HEK293 (cell line): ENCODE results near the gene CHRNA9.

Experiments used
- CTCF ChIA-PET: fragments of 350-600 bp; formaldehyde crosslinking; extraction: SDS; loops from one replicate; lab custom pipeline; 2021; ENCODE audit warnings: antibody characterized with exemption; lab: Yijun Ruan, JAX
- POLR2A ChIA-PET: fragments of 300-600 bp; formaldehyde crosslinking; extraction: SDS; loops from one replicate; lab custom pipeline; 2020; ENCODE audit warnings: antibody characterized with exemption, inconsistent platforms; lab: Yijun Ruan, JAX
- H3K27ac ChIP-seq: fragments of 200-500 bp; sonication (Bioruptor generic); 2 replicates; pipeline ENCODE4 v1.5.1; 2014; ENCODE audit warnings: low read depth, low read length, control low read depth, inconsistent platforms; ENCODE audit errors: extremely low read depth
- H3K36me3 ChIP-seq, 2 experiments: fragments of 200-500 bp in 1 of 2; sonication (Bioruptor generic) in 1 of 2; 1 replicate in 1 of 2; 2 replicates in 1 of 2; pipeline ENCODE4 v1.5.1; 2014 to 2017; ENCODE audit warnings: inconsistent platforms in 2 of 2, low read length in 2 of 2; ENCODE audit not compliant: control insufficient read depth in 2 of 2, insufficient read depth in 1 of 2
- H3K4me1 ChIP-seq: fragments of 200-500 bp; sonication (Bioruptor generic); 2 replicates; pipeline ENCODE4 v1.5.1; 2014; ENCODE audit warnings: mild to moderate bottlenecking, low read length, inconsistent platforms; ENCODE audit not compliant: control insufficient read depth, insufficient read depth
- H3K4me3 ChIP-seq: 2 replicates; pipeline ENCODE4 v1.5.1; 2011; ENCODE audit warnings: low read depth, mild to moderate bottlenecking, control low read depth, low read length, moderate library complexity
- H3K9me3 ChIP-seq: fragments of 200-500 bp; sonication (Bioruptor generic); 2 replicates; pipeline ENCODE4 v1.5.1; 2014; ENCODE audit warnings: low read depth, low read length, inconsistent platforms; ENCODE audit not compliant: control insufficient read depth, insufficient read depth
- BCL11A ChIP-seq: fragments of 450-650 bp; formaldehyde crosslinking; IDR thresholded peaks from 2 replicates; pipeline ENCODE4 v1.5.1; 2016; ENCODE audit warnings: low read depth, missing biosample characterization, missing genetic modification characterization
- FEZF1 ChIP-seq: fragments of 450-650 bp; formaldehyde crosslinking; IDR thresholded peaks from 2 replicates; pipeline ENCODE4 v1.5.1; 2016; ENCODE audit warnings: missing biosample characterization, missing genetic modification characterization
- HOXC10 ChIP-seq: sonication (generic); formaldehyde crosslinking; IDR thresholded peaks from 2 replicates; pipeline ENCODE4 v1.8.1; 2023; ENCODE audit warnings: mild to moderate bottlenecking, missing genetic modification reagents
- PATZ1 ChIP-seq: fragments of 450-650 bp; formaldehyde crosslinking; IDR thresholded peaks from 2 replicates; pipeline ENCODE4 v1.5.1; 2016; ENCODE audit warnings: missing biosample characterization, missing genetic modification characterization
- SETDB1 ChIP-seq: IDR thresholded peaks from one replicate; pipeline ENCODE4 v1.6.1; 2017; ENCODE audit warnings: mild to moderate bottlenecking, low read length, moderate library complexity, mixed read lengths; ENCODE audit not compliant: insufficient read length
- ZNF121 ChIP-seq: fragments of 450-650 bp; formaldehyde crosslinking; IDR thresholded peaks from 2 replicates; pipeline ENCODE4 v1.5.1; 2016; ENCODE audit warnings: missing biosample characterization, missing genetic modification characterization
- ZNF248 ChIP-seq: fragments of 450-650 bp; formaldehyde crosslinking; IDR thresholded peaks from 2 replicates; pipeline ENCODE4 v1.5.1; 2017; ENCODE audit warnings: missing biosample characterization, missing genetic modification characterization
- ZNF274 ChIP-seq, 2 experiments: fragments of 200-500 bp in 1 of 2; fragments of 450-650 bp in 1 of 2; sonication (Bioruptor generic) in 1 of 2; formaldehyde crosslinking in 1 of 2; IDR thresholded peaks; 2 replicates each; pipeline versions ENCODE4 v1.5.1 to v1.6.1; 2014 to 2016; ENCODE audit warnings: borderline replicate concordance in 1 of 2, inconsistent platforms in 1 of 2, low read length in 1 of 2, missing biosample characterization in 1 of 2, missing genetic modification characterization in 1 of 2
- ZNF398 ChIP-seq: fragments of 450-650 bp; formaldehyde crosslinking; IDR thresholded peaks from 2 replicates; pipeline ENCODE4 v1.5.1; 2017; ENCODE audit warnings: missing biosample characterization, missing genetic modification characterization
- ZNF433 ChIP-seq: fragments of 450-650 bp; formaldehyde crosslinking; IDR thresholded peaks from 2 replicates; pipeline ENCODE4 v1.5.1; 2016; ENCODE audit warnings: missing biosample characterization, missing genetic modification characterization, low read depth
- ZNF449 ChIP-seq: fragments of 450-650 bp; formaldehyde crosslinking; IDR thresholded peaks from 2 replicates; pipeline ENCODE4 v1.5.1; 2017; ENCODE audit warnings: missing biosample characterization, mild to moderate bottlenecking, missing genetic modification characterization, moderate library complexity
- ZNF48 ChIP-seq: fragments of 450-650 bp; formaldehyde crosslinking; IDR thresholded peaks from 2 replicates; pipeline ENCODE4 v1.5.1; 2016; ENCODE audit warnings: missing biosample characterization, missing genetic modification characterization
- ZNF510 ChIP-seq: fragments of 450-650 bp; formaldehyde crosslinking; IDR thresholded peaks from 2 replicates; pipeline ENCODE4 v1.5.1; 2018; ENCODE audit warnings: mild to moderate bottlenecking, missing genetic modification characterization, missing biosample characterization; ENCODE audit not compliant: insufficient replicate concordance
- ZNF514 ChIP-seq: fragments of 450-650 bp; formaldehyde crosslinking; IDR thresholded peaks from 2 replicates; pipeline ENCODE4 v1.5.1; 2016; ENCODE audit warnings: missing biosample characterization, missing genetic modification characterization
- ZNF558 ChIP-seq: fragments of 450-650 bp; formaldehyde crosslinking; IDR thresholded peaks from 2 replicates; pipeline ENCODE4 v1.5.1; 2016; ENCODE audit warnings: missing biosample characterization, missing genetic modification characterization
- ZNF645 ChIP-seq: fragments of 450-650 bp; formaldehyde crosslinking; IDR thresholded peaks from 2 replicates; pipeline ENCODE4; 2016; ENCODE audit warnings: missing biosample characterization, missing genetic modification characterization
- ZNF654 ChIP-seq: fragments of 450-650 bp; formaldehyde crosslinking; IDR thresholded peaks from 2 replicates; pipeline ENCODE4 v1.5.1; 2016; ENCODE audit warnings: low read depth, missing biosample characterization, missing genetic modification characterization
- ZNF701 ChIP-seq: fragments of 450-650 bp; formaldehyde crosslinking; IDR thresholded peaks from 2 replicates; pipeline ENCODE4 v1.5.1; 2016; ENCODE audit warnings: missing biosample characterization, missing genetic modification characterization
- ZNF704 ChIP-seq: fragments of 450-650 bp; formaldehyde crosslinking; IDR thresholded peaks from 2 replicates; pipeline ENCODE4 v1.5.1; 2016; ENCODE audit warnings: missing biosample characterization, missing genetic modification characterization
- ZNF707 ChIP-seq: fragments of 450-650 bp; formaldehyde crosslinking; IDR thresholded peaks from 2 replicates; pipeline ENCODE4 v1.5.1; 2016; ENCODE audit warnings: missing biosample characterization, missing genetic modification characterization
- ZNF776 ChIP-seq: fragments of 450-650 bp; formaldehyde crosslinking; IDR thresholded peaks from 2 replicates; pipeline ENCODE4 v1.5.0; 2017; ENCODE audit warnings: missing biosample characterization, missing genetic modification characterization, borderline replicate concordance
- ZSCAN30 ChIP-seq: fragments of 450-650 bp; IDR thresholded peaks from 2 replicates; pipeline ENCODE4 v1.5.1; 2018; ENCODE audit warnings: missing biosample characterization, mild to moderate bottlenecking, missing genetic modification characterization, moderate library complexity
- TF ChIP-seq, protein P1 (sequence below): fragments of 450-650 bp; formaldehyde crosslinking; IDR thresholded peaks from 2 replicates; pipeline ENCODE4 v1.5.1; 2016; ENCODE audit warnings: missing biosample characterization, missing genetic modification characterization

The CHRNA9 gene

GRCh38 chr4:40355131-40355530, 20.0 kb downstream of the CHRNA9 start:
- ChIA-PET CTCF (no interaction called here), POLR2A (no interaction called here)
- no peak for TF ChIP-seq ZNF48 (tag by site-specific recombination)
- TF ChIP-seq ZNF433 (tag by site-specific recombination) = no peak
- no peak for TF ChIP-seq ZNF645 (tag by site-specific recombination)

DNA sequence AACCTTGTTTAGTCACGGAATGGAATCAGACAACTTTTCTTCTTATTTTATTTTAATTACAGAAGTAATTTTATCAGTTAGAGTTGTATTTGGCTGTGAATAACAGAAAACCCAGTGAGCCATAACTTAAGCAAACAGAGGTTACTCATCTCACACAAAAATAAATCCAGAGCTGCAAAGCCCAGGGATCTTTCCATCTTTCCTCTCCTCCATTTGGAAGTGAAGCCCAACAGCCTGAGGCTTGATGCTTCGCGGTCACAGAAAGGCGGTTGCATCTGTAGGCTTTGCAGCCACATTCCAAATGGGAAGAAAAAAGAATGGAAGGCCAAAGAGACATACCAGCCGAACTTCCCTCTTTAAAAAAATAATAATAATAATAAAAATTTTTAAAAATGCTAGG, 22.6 kb downstream of the CHRNA9 start:
- TF ChIP-seq ZNF701 (no peak), ZNF654 (tag by site-specific recombination) (no peak), ZNF449 (tag by site-specific recombination) (peak; percentile 73; the same call in 1 of the 2 replicates), BCL11A (tag by site-specific recombination) (no peak)
- TF ChIP-seq, protein P1, sequence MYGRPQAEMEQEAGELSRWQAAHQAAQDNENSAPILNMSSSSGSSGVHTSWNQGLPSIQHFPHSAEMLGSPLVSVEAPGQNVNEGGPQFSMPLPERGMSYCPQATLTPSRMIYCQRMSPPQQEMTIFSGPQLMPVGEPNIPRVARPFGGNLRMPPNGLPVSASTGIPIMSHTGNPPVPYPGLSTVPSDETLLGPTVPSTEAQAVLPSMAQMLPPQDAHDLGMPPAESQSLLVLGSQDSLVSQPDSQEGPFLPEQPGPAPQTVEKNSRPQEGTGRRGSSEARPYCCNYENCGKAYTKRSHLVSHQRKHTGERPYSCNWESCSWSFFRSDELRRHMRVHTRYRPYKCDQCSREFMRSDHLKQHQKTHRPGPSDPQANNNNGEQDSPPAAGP = no peak
- Histone ChIP-seq H3K4me3 (no peak overlapping the region), H3K27ac (no peak overlapping the region), H3K9me3 (no peaks in the 10 kb centered on the region), H3K4me1 (no peaks in the 10 kb centered on the region), H3K36me3 (no peaks in the 10 kb centered on the region)
- ChIA-PET CTCF (interaction anchor here (0.6 kb wide), 1 partner anchor 130 kb away, joined by 3 read pairs; no protein-coding TSS in a partner anchor), POLR2A (no interaction called here)

More at GRCh38 chr4:40355131-40355530, 20.0 kb downstream of the CHRNA9 start:
- no peaks in the 10 kb centered on the region for H3K4me1 ChIP-seq
- H3K27ac ChIP-seq = no peak overlapping the region
- no peaks in the 10 kb centered on the region for H3K9me3 ChIP-seq
- H3K4me3 ChIP-seq = no peak overlapping the region
- H3K36me3 ChIP-seq = no peaks in the 10 kb centered on the region

DNA sequence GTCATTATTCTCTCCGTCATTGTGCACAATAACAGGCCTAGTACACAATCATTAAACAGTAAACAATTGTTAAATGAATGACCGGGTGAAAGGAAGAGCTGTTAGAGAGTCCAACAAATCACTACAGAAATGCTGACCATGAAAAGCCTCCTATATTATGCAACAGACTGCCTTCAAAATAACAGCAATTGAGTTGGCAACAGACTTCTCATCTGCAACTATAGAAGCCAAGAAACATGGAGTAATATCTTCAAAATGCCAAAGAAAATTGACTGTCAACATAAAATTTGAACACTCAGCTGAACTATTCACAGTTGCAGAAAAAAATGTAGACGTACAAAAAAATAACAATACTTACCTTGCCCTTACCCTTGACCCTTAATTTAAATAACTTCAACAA, 26.2 kb downstream of the CHRNA9 start:
- Histone ChIP-seq H3K4me3 (no peak overlapping the region), H3K9me3 (no peaks in the 10 kb centered on the region), H3K27ac (no peak overlapping the region), H3K4me1 (no peaks in the 10 kb centered on the region), H3K36me3 (no peaks in the 10 kb centered on the region)
- ChIA-PET CTCF (interaction anchor here (0.5 kb wide), 1 partner anchor 10 kb away, joined by 4 read pairs; no protein-coding TSS in a partner anchor), POLR2A (no interaction called here)
- TF ChIP-seq ZSCAN30 (no peak), PATZ1 (tag by site-specific recombination) (no peak), SETDB1 (no peak), ZNF514 (tag by site-specific recombination) (no peak), ZNF558 (tag by site-specific recombination) (no peak), ZNF274 (IDR thresholded peaks at IDR 0.05; ENCODE audit: low read length) (no peak), ZNF274 (tag by site-specific recombination; IDR thresholded peaks at IDR 0.05; ENCODE audit: borderline replicate concordance) (no peak), FEZF1 (no peak), ZNF48 (tag by site-specific recombination) (no peak), ZNF248 (tag by site-specific recombination) (no peak), ZNF704 (no peak), HOXC10 (no peak), ZNF776 (tag by site-specific recombination) (no peak), ZNF510 (tag by site-specific recombination) (no peak), ZNF398 (no peak), ZNF707 (tag by site-specific recombination) (no peak), ZNF121 (tag by site-specific recombination) (no peak)
